H1 (cell line): ENCODE measurements around the gene TBC1D16. TPM values are rescaled to one million over a fixed set of nuclear protein-coding genes. Genes with fewer than 3 reads are reported as not detected.

Experiments
- CTCF ChIP-seq, 3 experiments: IDR thresholded peaks; 1 replicate in 2 of 3; 2 replicates in 1 of 3; pipeline versions ENCODE4 v1.5.1 to v1.6.1; 2011; ENCODE audit warnings: low read length in 3 of 3, mild to moderate bottlenecking in 3 of 3, inconsistent platforms in 2 of 3, low read depth in 1 of 3, moderate library complexity in 1 of 3; ENCODE audit not compliant: insufficient read depth in 1 of 3; ENCODE audit errors: control extremely low read depth in 1 of 3
- GTF2F1 ChIP-seq: IDR thresholded peaks from 2 replicates; pipeline ENCODE4 v1.6.1; 2012; ENCODE audit warnings: low read depth, low read length, improper control_type of control experiment, borderline replicate concordance
- JUN ChIP-seq: IDR thresholded peaks from 2 replicates; pipeline ENCODE4 v1.6.1; 2011; ENCODE audit warnings: low read depth, mild to moderate bottlenecking, improper control_type of control experiment, low read length
- KDM4A ChIP-seq: IDR thresholded peaks from one replicate; pipeline ENCODE4 v1.7.1; 2012; ENCODE audit warnings: low read depth, mild to moderate bottlenecking, moderate library complexity, low read length, inconsistent platforms; ENCODE audit not compliant: severe bottlenecking
- MAX ChIP-seq: IDR thresholded peaks from 2 replicates; pipeline ENCODE4 v1.6.1; 2012; ENCODE audit warnings: inconsistent platforms
- POU5F1 ChIP-seq: IDR thresholded peaks from 2 replicates; pipeline ENCODE4 v1.6.1; 2011; ENCODE audit warnings: low read depth, mild to moderate bottlenecking, low read length, moderate library complexity
- RAD21 ChIP-seq, 2 experiments: IDR thresholded peaks in 1 of 2; conservative IDR thresholded peaks in 1 of 2; 2 replicates each; pipeline ENCODE4 v1.6.1; 2011; ENCODE audit warnings: low read depth in 2 of 2, low read length in 2 of 2, improper control_type of control experiment in 1 of 2, inconsistent platforms in 1 of 2, mild to moderate bottlenecking in 1 of 2, moderate library complexity in 1 of 2
- polyA plus RNA-seq, 7 experiments: library from polyadenylated mRNA; depleted of rRNA in 3 of 7; stranded (reverse) in 5 of 7; unstranded in 2 of 7; fragments of >200 nt in 5 of 7; fragments of 200-250 nt in 2 of 7; gene quantifications; 1 replicate in 5 of 7; 2 replicates in 1 of 7; 4 replicates in 1 of 7; pipeline versions ENCODE4 v1.2.1 to v1.2.3, GENCODE V29; 2011 to 2013; ENCODE audit warnings: missing spikeins in 2 of 7, mixed read lengths in 2 of 7
- total RNA-seq: library from RNA; stranded (reverse); fragmentation: NEBNext Ultra II Directional; extraction: Animal tissue kit (Norgen Biotek cat#: 25700); gene quantifications from 2 replicates; pipeline ENCODE4 v1.2.1, GENCODE V29; 2021
- TF ChIP-seq, protein P1 (sequence below): fragments of 300-600 bp; sonication (generic); IDR thresholded peaks from 2 replicates; pipeline ENCODE4 v1.7.1; 2012; ENCODE audit warnings: low read length, moderate library complexity, mild to moderate bottlenecking, inconsistent platforms; ENCODE audit not compliant: insufficient replicate concordance

The TBC1D16 gene
- total and polyA plus RNA-seq, 2 of the 8 experiments (the other 6 are each of a cell fraction or from before 2014, with no cell fraction given), result 21.1 to 109 TPM

DNA sequence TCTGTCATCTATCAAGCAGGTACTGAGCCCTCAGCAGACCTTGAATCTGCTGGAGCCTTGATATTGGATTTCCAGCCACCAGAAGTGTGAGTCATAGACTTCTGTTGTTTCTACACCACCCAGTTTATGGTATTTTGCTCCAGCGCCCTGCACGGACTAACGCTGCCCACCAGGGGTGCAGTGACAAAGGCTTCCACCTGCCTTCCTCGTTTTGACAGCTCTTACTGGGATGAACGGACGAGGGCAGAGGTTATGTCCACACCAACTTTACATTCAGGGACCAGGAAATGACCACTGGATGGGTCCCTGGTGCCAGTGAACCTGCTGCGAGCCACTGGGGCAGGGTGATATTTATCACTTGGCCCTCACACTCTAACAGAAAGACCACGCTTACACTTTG, 129.8 kb downstream of the TBC1D16 start (continued):
- TF ChIP-seq, protein P1, sequence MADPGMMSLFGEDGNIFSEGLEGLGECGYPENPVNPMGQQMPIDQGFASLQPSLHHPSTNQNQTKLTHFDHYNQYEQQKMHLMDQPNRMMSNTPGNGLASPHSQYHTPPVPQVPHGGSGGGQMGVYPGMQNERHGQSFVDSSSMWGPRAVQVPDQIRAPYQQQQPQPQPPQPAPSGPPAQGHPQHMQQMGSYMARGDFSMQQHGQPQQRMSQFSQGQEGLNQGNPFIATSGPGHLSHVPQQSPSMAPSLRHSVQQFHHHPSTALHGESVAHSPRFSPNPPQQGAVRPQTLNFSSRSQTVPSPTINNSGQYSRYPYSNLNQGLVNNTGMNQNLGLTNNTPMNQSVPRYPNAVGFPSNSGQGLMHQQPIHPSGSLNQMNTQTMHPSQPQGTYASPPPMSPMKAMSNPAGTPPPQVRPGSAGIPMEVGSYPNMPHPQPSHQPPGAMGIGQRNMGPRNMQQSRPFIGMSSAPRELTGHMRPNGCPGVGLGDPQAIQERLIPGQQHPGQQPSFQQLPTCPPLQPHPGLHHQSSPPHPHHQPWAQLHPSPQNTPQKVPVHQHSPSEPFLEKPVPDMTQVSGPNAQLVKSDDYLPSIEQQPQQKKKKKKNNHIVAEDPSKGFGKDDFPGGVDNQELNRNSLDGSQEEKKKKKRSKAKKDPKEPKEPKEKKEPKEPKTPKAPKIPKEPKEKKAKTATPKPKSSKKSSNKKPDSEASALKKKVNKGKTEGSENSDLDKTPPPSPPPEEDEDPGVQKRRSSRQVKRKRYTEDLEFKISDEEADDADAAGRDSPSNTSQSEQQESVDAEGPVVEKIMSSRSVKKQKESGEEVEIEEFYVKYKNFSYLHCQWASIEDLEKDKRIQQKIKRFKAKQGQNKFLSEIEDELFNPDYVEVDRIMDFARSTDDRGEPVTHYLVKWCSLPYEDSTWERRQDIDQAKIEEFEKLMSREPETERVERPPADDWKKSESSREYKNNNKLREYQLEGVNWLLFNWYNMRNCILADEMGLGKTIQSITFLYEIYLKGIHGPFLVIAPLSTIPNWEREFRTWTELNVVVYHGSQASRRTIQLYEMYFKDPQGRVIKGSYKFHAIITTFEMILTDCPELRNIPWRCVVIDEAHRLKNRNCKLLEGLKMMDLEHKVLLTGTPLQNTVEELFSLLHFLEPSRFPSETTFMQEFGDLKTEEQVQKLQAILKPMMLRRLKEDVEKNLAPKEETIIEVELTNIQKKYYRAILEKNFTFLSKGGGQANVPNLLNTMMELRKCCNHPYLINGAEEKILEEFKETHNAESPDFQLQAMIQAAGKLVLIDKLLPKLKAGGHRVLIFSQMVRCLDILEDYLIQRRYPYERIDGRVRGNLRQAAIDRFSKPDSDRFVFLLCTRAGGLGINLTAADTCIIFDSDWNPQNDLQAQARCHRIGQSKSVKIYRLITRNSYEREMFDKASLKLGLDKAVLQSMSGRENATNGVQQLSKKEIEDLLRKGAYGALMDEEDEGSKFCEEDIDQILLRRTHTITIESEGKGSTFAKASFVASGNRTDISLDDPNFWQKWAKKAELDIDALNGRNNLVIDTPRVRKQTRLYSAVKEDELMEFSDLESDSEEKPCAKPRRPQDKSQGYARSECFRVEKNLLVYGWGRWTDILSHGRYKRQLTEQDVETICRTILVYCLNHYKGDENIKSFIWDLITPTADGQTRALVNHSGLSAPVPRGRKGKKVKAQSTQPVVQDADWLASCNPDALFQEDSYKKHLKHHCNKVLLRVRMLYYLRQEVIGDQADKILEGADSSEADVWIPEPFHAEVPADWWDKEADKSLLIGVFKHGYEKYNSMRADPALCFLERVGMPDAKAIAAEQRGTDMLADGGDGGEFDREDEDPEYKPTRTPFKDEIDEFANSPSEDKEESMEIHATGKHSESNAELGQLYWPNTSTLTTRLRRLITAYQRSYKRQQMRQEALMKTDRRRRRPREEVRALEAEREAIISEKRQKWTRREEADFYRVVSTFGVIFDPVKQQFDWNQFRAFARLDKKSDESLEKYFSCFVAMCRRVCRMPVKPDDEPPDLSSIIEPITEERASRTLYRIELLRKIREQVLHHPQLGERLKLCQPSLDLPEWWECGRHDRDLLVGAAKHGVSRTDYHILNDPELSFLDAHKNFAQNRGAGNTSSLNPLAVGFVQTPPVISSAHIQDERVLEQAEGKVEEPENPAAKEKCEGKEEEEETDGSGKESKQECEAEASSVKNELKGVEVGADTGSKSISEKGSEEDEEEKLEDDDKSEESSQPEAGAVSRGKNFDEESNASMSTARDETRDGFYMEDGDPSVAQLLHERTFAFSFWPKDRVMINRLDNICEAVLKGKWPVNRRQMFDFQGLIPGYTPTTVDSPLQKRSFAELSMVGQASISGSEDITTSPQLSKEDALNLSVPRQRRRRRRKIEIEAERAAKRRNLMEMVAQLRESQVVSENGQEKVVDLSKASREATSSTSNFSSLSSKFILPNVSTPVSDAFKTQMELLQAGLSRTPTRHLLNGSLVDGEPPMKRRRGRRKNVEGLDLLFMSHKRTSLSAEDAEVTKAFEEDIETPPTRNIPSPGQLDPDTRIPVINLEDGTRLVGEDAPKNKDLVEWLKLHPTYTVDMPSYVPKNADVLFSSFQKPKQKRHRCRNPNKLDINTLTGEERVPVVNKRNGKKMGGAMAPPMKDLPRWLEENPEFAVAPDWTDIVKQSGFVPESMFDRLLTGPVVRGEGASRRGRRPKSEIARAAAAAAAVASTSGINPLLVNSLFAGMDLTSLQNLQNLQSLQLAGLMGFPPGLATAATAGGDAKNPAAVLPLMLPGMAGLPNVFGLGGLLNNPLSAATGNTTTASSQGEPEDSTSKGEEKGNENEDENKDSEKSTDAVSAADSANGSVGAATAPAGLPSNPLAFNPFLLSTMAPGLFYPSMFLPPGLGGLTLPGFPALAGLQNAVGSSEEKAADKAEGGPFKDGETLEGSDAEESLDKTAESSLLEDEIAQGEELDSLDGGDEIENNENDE, result no peak
- TF ChIP-seq RAD21 (IDR thresholded peaks at IDR 0.05 in 1 of 2, conservative IDR thresholded peaks at IDR 0.05 in 1 of 2; ENCODE audit: low read depth in 2 of 2, low read length in 2 of 2) (peak in 1 of 2 experiments; percentile 16; a peak in 1 of 4 replicates), JUN (no peak), MAX (peak; percentile 48; the same call in 1 of the 2 replicates), GTF2F1 (no peak), CTCF (IDR thresholded peaks at IDR 0.05; ENCODE audit: control extremely low read depth in 1 of 3, insufficient read depth in 1 of 3, low read depth in 1 of 3, low read length in 3 of 3) (peak; percentile 20 to 50 (median 40); a peak in 3 of 4 replicates), POU5F1 (no peak), KDM4A (no peak)
